Liver (tissue), 9 donors: ENCODE data around the gene PRICKLE4. TPM values are rescaled to one million over a fixed set of nuclear protein-coding genes. Genes with fewer than 3 reads are reported as not detected.

Experiments
- DNase-seq: peaks from one replicate; pipeline ENCODE4 v3.0.0-alpha.2; 2017; ENCODE audit warnings: low spot score
- H3K27ac ChIP-seq, 2 donors: one replicate each; pipeline ENCODE4 v1.7.0; 2013; ENCODE audit warnings: inconsistent platforms in 2 of 2, low read length in 2 of 2, control low read depth in 1 of 2, low read depth in 1 of 2, mild to moderate bottlenecking in 1 of 2
- H3K27me3 ChIP-seq, 4 donors: one replicate each; pipeline versions ENCODE4 v1.6.1 to v1.7.0; 2013; ENCODE audit warnings: low read length in 3 of 4, inconsistent platforms in 1 of 4, mild to moderate bottlenecking in 1 of 4, moderate library complexity in 1 of 4; ENCODE audit not compliant: control insufficient read depth in 4 of 4, insufficient read depth in 4 of 4
- H3K36me3 ChIP-seq, 4 donors: one replicate each; pipeline versions ENCODE4 v1.6.1 to v1.7.0; 2013; ENCODE audit warnings: low read length in 3 of 4, mild to moderate bottlenecking in 3 of 4, low read depth in 1 of 4, moderate library complexity in 1 of 4; ENCODE audit not compliant: control insufficient read depth in 4 of 4, insufficient read depth in 3 of 4
- H3K4me1 ChIP-seq, 4 donors: one replicate each; pipeline versions ENCODE4 v1.6.1 to v1.7.0; 2013; ENCODE audit warnings: low read length in 3 of 4, mild to moderate bottlenecking in 3 of 4, moderate library complexity in 1 of 4; ENCODE audit not compliant: control insufficient read depth in 4 of 4, insufficient read depth in 4 of 4
- H3K4me3 ChIP-seq, 3 donors: one replicate each; pipeline versions ENCODE4 v1.6.1 to v1.7.0; 2013; ENCODE audit warnings: low read length in 3 of 3, control low read depth in 1 of 3, low read depth in 1 of 3, mild to moderate bottlenecking in 1 of 3
- H3K9ac ChIP-seq, 2 donors: one replicate each; pipeline ENCODE4 v1.7.0; 2013; ENCODE audit warnings: low read length in 2 of 2, mild to moderate bottlenecking in 2 of 2, moderate library complexity in 2 of 2, control low read depth in 1 of 2, low read depth in 1 of 2
- H3K9me3 ChIP-seq, 4 donors: one replicate each; pipeline versions ENCODE4 v1.6.1 to v1.7.0; 2013; ENCODE audit warnings: low read length in 3 of 4; ENCODE audit not compliant: control insufficient read depth in 4 of 4
- EGR1 ChIP-seq, 2 donors: IDR thresholded peaks; 2 replicates each; pipeline ENCODE4 v1.6.1; 2016 to 2018; ENCODE audit warnings: antibody characterized with exemption in 2 of 2, low read depth in 2 of 2
- FOXA2 ChIP-seq: IDR thresholded peaks from 2 replicates; pipeline ENCODE4 v1.6.1; 2016; ENCODE audit warnings: antibody characterized with exemption
- GABPA ChIP-seq, 2 donors: IDR thresholded peaks in 1 of 2; conservative IDR thresholded peaks in 1 of 2; 2 replicates each; pipeline ENCODE4 v1.6.1; 2016; ENCODE audit warnings: antibody characterized with exemption in 2 of 2, mild to moderate bottlenecking in 1 of 2, moderate library complexity in 1 of 2
- HNF4A ChIP-seq, 2 donors: conservative IDR thresholded peaks; 2 replicates each; pipeline ENCODE4 v1.6.1; 2016; ENCODE audit warnings: antibody characterized with exemption in 2 of 2, mild to moderate bottlenecking in 2 of 2
- HNF4G ChIP-seq: IDR thresholded peaks from 2 replicates; pipeline ENCODE4 v1.6.1; 2016; ENCODE audit warnings: antibody characterized with exemption
- NR2F2 ChIP-seq: IDR thresholded peaks from 2 replicates; pipeline ENCODE4 v1.6.1; 2016; ENCODE audit warnings: antibody characterized with exemption
- RAD21 ChIP-seq, 2 donors: IDR thresholded peaks; 2 replicates each; pipeline ENCODE4 v1.6.1; 2016; ENCODE audit warnings: antibody characterized with exemption in 2 of 2, mild to moderate bottlenecking in 2 of 2
- RXRA ChIP-seq, 2 donors: IDR thresholded peaks; 2 replicates each; pipeline ENCODE4 v1.6.1; 2017 to 2018; ENCODE audit warnings: antibody characterized with exemption in 2 of 2, mild to moderate bottlenecking in 1 of 2
- SP1 ChIP-seq: IDR thresholded peaks from 2 replicates; pipeline ENCODE4 v1.6.1; 2018; ENCODE audit warnings: antibody characterized with exemption, mild to moderate bottlenecking
- TAF1 ChIP-seq: conservative IDR thresholded peaks from 2 replicates; pipeline ENCODE4 v1.6.1; 2016; ENCODE audit warnings: antibody characterized with exemption, mild to moderate bottlenecking
- YY1 ChIP-seq: IDR thresholded peaks from 2 replicates; pipeline ENCODE4 v1.6.1; 2016; ENCODE audit warnings: antibody characterized with exemption, mild to moderate bottlenecking
- WGBS: extraction: QIAGEN DNeasy Blood & Tissue Kit; methylation state at CpG from one replicate; pipeline ENCODE4 v1.1.7; 2013; 5-methylcytosine and 5-hydroxymethylcytosine counted together
- polyA plus RNA-seq, 2 donors: library from polyadenylated mRNA; stranded (reverse) in 1 of 2; unstranded in 1 of 2; fragments of 200-250 nt in 1 of 2; fragments of >200 nt in 1 of 2; fragmentation: Nextera tagmentation in 1 of 2; extraction: Ambion mirVana in 1 of 2; gene quantifications; one replicate each; pipeline versions ENCODE4 v1.2.1 to v1.2.3, GENCODE V29; 2013 to 2015
- total RNA-seq, 2 donors: library from RNA; depleted of rRNA; stranded (reverse); fragments of >200 nt; gene quantifications; one replicate each; pipeline ENCODE4 v1.2.3, GENCODE V29; 2014
- TF ChIP-seq, protein P1 (sequence below): fragments of 150-350 bp; IDR thresholded peaks from 2 replicates; pipeline ENCODE4 v1.5.1; 2017; ENCODE audit warnings: improper control_type of control experiment, low read depth, low read length; ENCODE audit not compliant: missing input control
- TF ChIP-seq, protein P2 (sequence below): IDR thresholded peaks from 2 replicates; pipeline ENCODE4 v1.6.1; 2016; ENCODE audit warnings: antibody characterized with exemption, mild to moderate bottlenecking
- donor health status: healthy.
- donor health status: healthy.
- donor health status: healthy.
- donor health status: healthy.
- donor health status: healthy.

Gene PRICKLE4
- total and polyA plus RNA-seq, 4 donors: 0.37 to 1.4 (median 0.98) TPM; not detected in 1

DNA sequence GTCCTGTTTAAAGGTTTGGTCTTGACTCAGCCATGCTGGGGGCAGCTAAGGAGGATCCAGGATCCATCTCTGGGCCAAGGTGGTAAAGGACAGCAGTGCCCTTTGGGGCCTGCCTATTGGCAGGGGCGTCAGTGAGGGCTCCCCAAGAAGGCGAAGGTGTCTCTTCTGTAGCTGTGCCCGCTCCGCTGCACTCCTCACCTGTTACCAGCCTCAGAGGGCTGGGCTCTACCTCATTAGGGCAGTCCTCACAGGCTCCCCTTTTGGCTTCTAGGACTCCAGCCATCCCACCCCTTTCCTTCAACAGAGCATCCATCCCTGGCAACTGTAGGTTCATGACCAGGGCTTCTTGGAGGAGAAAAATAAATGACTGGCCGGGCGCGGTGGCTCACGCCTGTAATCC lies 11.2 kb upstream of the PRICKLE4 start:
- TF ChIP-seq RXRA (IDR thresholded peaks at IDR 0.05) (no peak), RAD21 (IDR thresholded peaks at IDR 0.05) (no peak), GABPA (IDR thresholded peaks at IDR 0.05 in 1 of 2, conservative IDR thresholded peaks at IDR 0.05 in 1 of 2) (no peak)
- H3K27ac ChIP-seq: no peak overlapping the region
- DNase-seq: no peak
- H3K9ac ChIP-seq: no peak overlapping the region
- no peaks in the 10 kb centered on the region for H3K27me3 ChIP-seq
- no peaks in the 10 kb centered on the region for H3K4me1 ChIP-seq
- peaks cover 9 to 27% (median 15%) of the 10 kb centered on the region in 4 donors for H3K36me3 ChIP-seq
- 98% methylated on average over 8 of the region's 8 CpGs for WGBS
- no peaks in the 10 kb centered on the region for H3K9me3 ChIP-seq
- no peak overlapping the region for H3K4me3 ChIP-seq

- H3K27ac ChIP-seq: no peak overlapping the region
- peaks cover 11 to 38% (median 19%) of the 10 kb centered on the region in 4 donors for H3K36me3 ChIP-seq
- H3K9ac ChIP-seq: no peak overlapping the region
- no peaks in the 10 kb centered on the region for H3K4me1 ChIP-seq
- no peak for DNase-seq
- H3K9me3 ChIP-seq: no peaks in the 10 kb centered on the region
- TF ChIP-seq TAF1 (no peak), NR2F2 (no peak), FOXA2 (no peak), HNF4G (no peak), RXRA (IDR thresholded peaks at IDR 0.05) (no peak), RAD21 (IDR thresholded peaks at IDR 0.05) (no peak), HNF4A (conservative IDR thresholded peaks at IDR 0.05) (no peak), SP1 (no peak), GABPA (IDR thresholded peaks at IDR 0.05 in 1 of 2, conservative IDR thresholded peaks at IDR 0.05 in 1 of 2) (no peak), EGR1 (IDR thresholded peaks at IDR 0.05; ENCODE audit: low read depth in 2 of 2) (no peak), YY1 (no peak)
- TF ChIP-seq, protein P1, sequence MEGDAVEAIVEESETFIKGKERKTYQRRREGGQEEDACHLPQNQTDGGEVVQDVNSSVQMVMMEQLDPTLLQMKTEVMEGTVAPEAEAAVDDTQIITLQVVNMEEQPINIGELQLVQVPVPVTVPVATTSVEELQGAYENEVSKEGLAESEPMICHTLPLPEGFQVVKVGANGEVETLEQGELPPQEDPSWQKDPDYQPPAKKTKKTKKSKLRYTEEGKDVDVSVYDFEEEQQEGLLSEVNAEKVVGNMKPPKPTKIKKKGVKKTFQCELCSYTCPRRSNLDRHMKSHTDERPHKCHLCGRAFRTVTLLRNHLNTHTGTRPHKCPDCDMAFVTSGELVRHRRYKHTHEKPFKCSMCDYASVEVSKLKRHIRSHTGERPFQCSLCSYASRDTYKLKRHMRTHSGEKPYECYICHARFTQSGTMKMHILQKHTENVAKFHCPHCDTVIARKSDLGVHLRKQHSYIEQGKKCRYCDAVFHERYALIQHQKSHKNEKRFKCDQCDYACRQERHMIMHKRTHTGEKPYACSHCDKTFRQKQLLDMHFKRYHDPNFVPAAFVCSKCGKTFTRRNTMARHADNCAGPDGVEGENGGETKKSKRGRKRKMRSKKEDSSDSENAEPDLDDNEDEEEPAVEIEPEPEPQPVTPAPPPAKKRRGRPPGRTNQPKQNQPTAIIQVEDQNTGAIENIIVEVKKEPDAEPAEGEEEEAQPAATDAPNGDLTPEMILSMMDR: no peak
- TF ChIP-seq, protein P2, sequence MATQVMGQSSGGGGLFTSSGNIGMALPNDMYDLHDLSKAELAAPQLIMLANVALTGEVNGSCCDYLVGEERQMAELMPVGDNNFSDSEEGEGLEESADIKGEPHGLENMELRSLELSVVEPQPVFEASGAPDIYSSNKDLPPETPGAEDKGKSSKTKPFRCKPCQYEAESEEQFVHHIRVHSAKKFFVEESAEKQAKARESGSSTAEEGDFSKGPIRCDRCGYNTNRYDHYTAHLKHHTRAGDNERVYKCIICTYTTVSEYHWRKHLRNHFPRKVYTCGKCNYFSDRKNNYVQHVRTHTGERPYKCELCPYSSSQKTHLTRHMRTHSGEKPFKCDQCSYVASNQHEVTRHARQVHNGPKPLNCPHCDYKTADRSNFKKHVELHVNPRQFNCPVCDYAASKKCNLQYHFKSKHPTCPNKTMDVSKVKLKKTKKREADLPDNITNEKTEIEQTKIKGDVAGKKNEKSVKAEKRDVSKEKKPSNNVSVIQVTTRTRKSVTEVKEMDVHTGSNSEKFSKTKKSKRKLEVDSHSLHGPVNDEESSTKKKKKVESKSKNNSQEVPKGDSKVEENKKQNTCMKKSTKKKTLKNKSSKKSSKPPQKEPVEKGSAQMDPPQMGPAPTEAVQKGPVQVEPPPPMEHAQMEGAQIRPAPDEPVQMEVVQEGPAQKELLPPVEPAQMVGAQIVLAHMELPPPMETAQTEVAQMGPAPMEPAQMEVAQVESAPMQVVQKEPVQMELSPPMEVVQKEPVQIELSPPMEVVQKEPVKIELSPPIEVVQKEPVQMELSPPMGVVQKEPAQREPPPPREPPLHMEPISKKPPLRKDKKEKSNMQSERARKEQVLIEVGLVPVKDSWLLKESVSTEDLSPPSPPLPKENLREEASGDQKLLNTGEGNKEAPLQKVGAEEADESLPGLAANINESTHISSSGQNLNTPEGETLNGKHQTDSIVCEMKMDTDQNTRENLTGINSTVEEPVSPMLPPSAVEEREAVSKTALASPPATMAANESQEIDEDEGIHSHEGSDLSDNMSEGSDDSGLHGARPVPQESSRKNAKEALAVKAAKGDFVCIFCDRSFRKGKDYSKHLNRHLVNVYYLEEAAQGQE: no peak
- 96% methylated on average over 30 of the region's 30 CpGs for WGBS
- H3K27me3 ChIP-seq: no peaks in the 10 kb centered on the region
- H3K4me3 ChIP-seq: no peak overlapping the region
Measured at GRCh38 chr6:41770381-41771057, 10.1 kb upstream of the PRICKLE4 start.
